NB4 (cell line): ENCODE measurements around the gene DEFB110.
A peak's percentile ranks its signal among the peaks of the same experiment; 100 is the strongest.

ENCODE experiments used
- TF ChIP-seq, protein P1 (sequence below): IDR thresholded peaks from 2 replicates; pipeline ENCODE4 v1.6.1; 2011; ENCODE audit warnings: low read depth, low read length
- TF ChIP-seq, protein P2 (sequence below): IDR thresholded peaks from one replicate; pipeline ENCODE4 v1.5.1; 2012; ENCODE audit warnings: low read depth, low read length

DNA sequence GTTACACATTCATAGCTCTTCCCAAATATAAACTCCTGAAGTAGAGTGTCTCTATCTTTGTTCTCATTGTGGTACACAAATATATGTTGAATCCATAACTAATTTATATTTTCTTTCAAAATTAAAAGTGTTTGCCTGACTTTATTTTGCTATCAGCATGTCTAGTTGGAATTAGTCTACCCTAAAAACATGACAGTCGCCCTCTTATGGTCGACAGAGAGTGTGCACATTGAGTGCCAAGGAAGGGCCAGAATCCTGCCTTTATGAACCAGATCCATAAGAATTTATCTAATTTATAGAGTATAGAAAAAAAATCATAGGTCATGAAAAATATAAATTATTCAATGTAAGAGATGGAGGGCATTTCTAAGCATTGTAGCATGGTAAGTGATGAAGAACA is 40.3 kb upstream of the DEFB110 start:
- TF ChIP-seq, protein P1, sequence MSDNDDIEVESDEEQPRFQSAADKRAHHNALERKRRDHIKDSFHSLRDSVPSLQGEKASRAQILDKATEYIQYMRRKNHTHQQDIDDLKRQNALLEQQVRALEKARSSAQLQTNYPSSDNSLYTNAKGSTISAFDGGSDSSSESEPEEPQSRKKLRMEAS, result no peak
- TF ChIP-seq, protein P2, sequence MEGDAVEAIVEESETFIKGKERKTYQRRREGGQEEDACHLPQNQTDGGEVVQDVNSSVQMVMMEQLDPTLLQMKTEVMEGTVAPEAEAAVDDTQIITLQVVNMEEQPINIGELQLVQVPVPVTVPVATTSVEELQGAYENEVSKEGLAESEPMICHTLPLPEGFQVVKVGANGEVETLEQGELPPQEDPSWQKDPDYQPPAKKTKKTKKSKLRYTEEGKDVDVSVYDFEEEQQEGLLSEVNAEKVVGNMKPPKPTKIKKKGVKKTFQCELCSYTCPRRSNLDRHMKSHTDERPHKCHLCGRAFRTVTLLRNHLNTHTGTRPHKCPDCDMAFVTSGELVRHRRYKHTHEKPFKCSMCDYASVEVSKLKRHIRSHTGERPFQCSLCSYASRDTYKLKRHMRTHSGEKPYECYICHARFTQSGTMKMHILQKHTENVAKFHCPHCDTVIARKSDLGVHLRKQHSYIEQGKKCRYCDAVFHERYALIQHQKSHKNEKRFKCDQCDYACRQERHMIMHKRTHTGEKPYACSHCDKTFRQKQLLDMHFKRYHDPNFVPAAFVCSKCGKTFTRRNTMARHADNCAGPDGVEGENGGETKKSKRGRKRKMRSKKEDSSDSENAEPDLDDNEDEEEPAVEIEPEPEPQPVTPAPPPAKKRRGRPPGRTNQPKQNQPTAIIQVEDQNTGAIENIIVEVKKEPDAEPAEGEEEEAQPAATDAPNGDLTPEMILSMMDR, result peak; percentile 62
